PFSK-1 (cell line): Measurements from ENCODE around the gene ARPP21.

Experiments used
- FOXP2 ChIP-seq: optimal IDR thresholded peaks from 2 replicates; pipeline ENCODE3; 2011; ENCODE audit warnings: borderline replicate concordance, control low read depth, inconsistent platforms; ENCODE audit not compliant: insufficient read depth; ENCODE audit errors: extremely low read length, extremely low read depth
- POLR2AphosphoS5 ChIP-seq: IDR thresholded peaks from 2 replicates; pipeline ENCODE4 v1.6.1; 2012; ENCODE audit warnings: low read depth, mild to moderate bottlenecking, control low read depth, low read length, moderate library complexity
- REST ChIP-seq, 2 experiments: IDR thresholded peaks; 2 replicates each; pipeline versions ENCODE4 v1.6.1 to v1.8.0; 2011 to 2012; ENCODE audit warnings: low read depth in 2 of 2, low read length in 2 of 2, control low read depth in 1 of 2, inconsistent platforms in 1 of 2, mild to moderate bottlenecking in 1 of 2, moderate library complexity in 1 of 2; ENCODE audit not compliant: insufficient read depth in 1 of 2
- SIN3A ChIP-seq: IDR thresholded peaks from 2 replicates; pipeline ENCODE4 v1.6.1; 2012; ENCODE audit warnings: mild to moderate bottlenecking, low read length, moderate library complexity, borderline replicate concordance; ENCODE audit not compliant: insufficient read depth
- TAF1 ChIP-seq: IDR thresholded peaks from 2 replicates; pipeline ENCODE4 v1.6.1; 2012; ENCODE audit warnings: low read length, control low read depth, borderline replicate concordance; ENCODE audit not compliant: insufficient read depth

ARPP21 gene

GRCh38 chr3:35673017-35673416 lies 33.7 kb downstream of the ARPP21 start:
- no peak for TF ChIP-seq SIN3A
- TF ChIP-seq POLR2AphosphoS5 = no peak

GRCh38 chr3:35674451-35675109 lies 35.3 kb downstream of the ARPP21 start:
- TF ChIP-seq REST (IDR thresholded peaks at IDR 0.05; ENCODE audit: insufficient read depth in 1 of 2, low read depth in 2 of 2, low read length in 2 of 2) = no peak
- no peak for TF ChIP-seq FOXP2
- TF ChIP-seq POLR2AphosphoS5 = no peak
- no peak for TF ChIP-seq TAF1
- no peak for TF ChIP-seq SIN3A

- TF ChIP-seq FOXP2 (no peak), REST (IDR thresholded peaks at IDR 0.05; ENCODE audit: insufficient read depth in 1 of 2, low read depth in 2 of 2, low read length in 2 of 2) (no peak), SIN3A (no peak), TAF1 (no peak), POLR2AphosphoS5 (no peak)
Measured at GRCh38 chr3:35675206-35675605, 35.9 kb downstream of the ARPP21 start.

GRCh38 chr3:35675621-35676020 lies 36.3 kb downstream of the ARPP21 start:
- no peak for TF ChIP-seq POLR2AphosphoS5
- no peak for TF ChIP-seq FOXP2

GRCh38 chr3:35677797-35678196 lies 38.5 kb downstream of the ARPP21 start:
- TF ChIP-seq POLR2AphosphoS5 = no peak
- TF ChIP-seq REST (IDR thresholded peaks at IDR 0.05; ENCODE audit: insufficient read depth in 1 of 2, low read depth in 2 of 2, low read length in 2 of 2) = no peak
- TF ChIP-seq SIN3A = no peak
- TF ChIP-seq TAF1 = no peak
- TF ChIP-seq FOXP2 = no peak

GRCh38 chr3:35678643-35679161 lies 39.4 kb downstream of the ARPP21 start:
- TF ChIP-seq SIN3A = no peak
- no peak for TF ChIP-seq FOXP2
- TF ChIP-seq TAF1 = no peak
- TF ChIP-seq POLR2AphosphoS5 = no peak
- no peak for TF ChIP-seq REST (IDR thresholded peaks at IDR 0.05; ENCODE audit: insufficient read depth in 1 of 2, low read depth in 2 of 2, low read length in 2 of 2)
